Stimulated activated CD4-positive, alpha-beta T cell treated with anti-CD3 and anti-CD28 coated beads, Interleukin-4, amount 100 ng/mL, for 24 hours (primary cell): Measurements from ENCODE around the gene PHF8.

ENCODE experiments used
- DNase-seq: peaks from one replicate; pipeline ENCODE4 v3.0.0-alpha.2; 2020

PHF8 gene

GRCh38 chrX:54012830-54013500 is 31.3 kb downstream of the PHF8 start:
- no peak for DNase-seq

- DNase-seq, result no peak
Observed at GRCh38 chrX:54007682-54008081, 36.6 kb downstream of the PHF8 start.

- DNase-seq, result no peak
Observed at GRCh38 chrX:53997724-53998123, 46.5 kb downstream of the PHF8 start.

GRCh38 chrX:53992589-53992988 is 51.7 kb downstream of the PHF8 start:
- no peak for DNase-seq

GRCh38 chrX:53990171-53990570 is 54.1 kb downstream of the PHF8 start:
- no peak for DNase-seq

- no peak for DNase-seq
Observed at GRCh38 chrX:53984895-53985294, 59.4 kb downstream of the PHF8 start.

GRCh38 chrX:53974529-53974928 is 69.7 kb downstream of the PHF8 start:
- no peak for DNase-seq

GRCh38 chrX:53969540-53969939 is 74.7 kb downstream of the PHF8 start:
- no peak for DNase-seq

GRCh38 chrX:53950130-53950733 is 94.0 kb downstream of the PHF8 start:
- DNase-seq, result no peak

GRCh38 chrX:53940180-53940579 is 104.1 kb downstream of the PHF8 start:
- no peak for DNase-seq

- DNase-seq, result no peak
Observed at GRCh38 chrX:53939127-53939526, 105.1 kb downstream of the PHF8 start.

GRCh38 chrX:53930515-53931380 is 113.5 kb downstream of the PHF8 start:
- no peak for DNase-seq

GRCh38 chrX:53926030-53926429 is 118.2 kb downstream of the PHF8 start:
- DNase-seq, result no peak

- no peak for DNase-seq
Observed at GRCh38 chrX:53918702-53919101, 125.6 kb downstream of the PHF8 start.

- no peak for DNase-seq
Observed at GRCh38 chrX:53900623-53901022, 143.7 kb downstream of the PHF8 start.

- DNase-seq, result no peak
Observed at GRCh38 chrX:53895270-53895669, 149.0 kb downstream of the PHF8 start.
